RWPE2 (cell line): Measurements from ENCODE around the gene RETREG1.
"Not testable (repeated sequence)": the region's sequence is repeated elsewhere in the genome, so short reads cannot be mapped to it uniquely, and the experiment has no call there.

ENCODE experiments used
- ATAC-seq: fragments of 200-7000 bp; cut with Tn5 transposase; 3 replicates; pipeline ENCODE4 v1.9.1; 2021; ENCODE audit warnings: low read depth
- DNase-seq: peaks from one replicate; pipeline ENCODE4 v3.0.0-alpha.2; 2020; ENCODE audit warnings: low spot score
- H3K27ac ChIP-seq: fragments of 450-650 bp; 2 replicates; pipeline ENCODE4 v1.5.1; 2017; ENCODE audit warnings: mild to moderate bottlenecking; ENCODE audit not compliant: poor library complexity, severe bottlenecking
- H3K27me3 ChIP-seq: fragments of 250-450 bp; sonication (Bioruptor Pico); 2 replicates; pipeline ENCODE4 v1.5.1; 2021; ENCODE audit warnings: mild to moderate bottlenecking, moderate library complexity; ENCODE audit not compliant: insufficient read depth, poor library complexity, severe bottlenecking
- H3K36me3 ChIP-seq: fragments of 250-450 bp; sonication (Bioruptor Pico); 2 replicates; pipeline ENCODE4 v1.5.1; 2020; ENCODE audit warnings: low read depth, mild to moderate bottlenecking, moderate library complexity
- H3K4me1 ChIP-seq: fragments of 250-450 bp; sonication (Bioruptor Pico); 2 replicates; pipeline ENCODE4 v1.5.1; 2021; ENCODE audit warnings: mild to moderate bottlenecking, moderate library complexity; ENCODE audit not compliant: insufficient read depth, poor library complexity, severe bottlenecking
- H3K4me3 ChIP-seq: fragments of 250-450 bp; sonication (Bioruptor Pico); 2 replicates; pipeline ENCODE4 v1.5.1; 2021; ENCODE audit warnings: mild to moderate bottlenecking, moderate library complexity; ENCODE audit not compliant: severe bottlenecking
- H3K9me3 ChIP-seq: fragments of 250-450 bp; sonication (Bioruptor Pico); 2 replicates; pipeline ENCODE4 v1.5.1; 2021; ENCODE audit warnings: mild to moderate bottlenecking, moderate library complexity; ENCODE audit not compliant: severe bottlenecking
- CTCF ChIP-seq: fragments of 450-650 bp; IDR thresholded peaks from one replicate; pipeline ENCODE4 v1.5.1; 2017; ENCODE audit warnings: mild to moderate bottlenecking, moderate library complexity; ENCODE audit not compliant: poor library complexity, severe bottlenecking

RETREG1 gene

GRCh38 chr5:16437977-16438376 is 178.8 kb downstream of the RETREG1 start:
- ATAC-seq (peak; percentile 59; the same call in 2 of the 3 replicates), DNase-seq (no peak)

DNA sequence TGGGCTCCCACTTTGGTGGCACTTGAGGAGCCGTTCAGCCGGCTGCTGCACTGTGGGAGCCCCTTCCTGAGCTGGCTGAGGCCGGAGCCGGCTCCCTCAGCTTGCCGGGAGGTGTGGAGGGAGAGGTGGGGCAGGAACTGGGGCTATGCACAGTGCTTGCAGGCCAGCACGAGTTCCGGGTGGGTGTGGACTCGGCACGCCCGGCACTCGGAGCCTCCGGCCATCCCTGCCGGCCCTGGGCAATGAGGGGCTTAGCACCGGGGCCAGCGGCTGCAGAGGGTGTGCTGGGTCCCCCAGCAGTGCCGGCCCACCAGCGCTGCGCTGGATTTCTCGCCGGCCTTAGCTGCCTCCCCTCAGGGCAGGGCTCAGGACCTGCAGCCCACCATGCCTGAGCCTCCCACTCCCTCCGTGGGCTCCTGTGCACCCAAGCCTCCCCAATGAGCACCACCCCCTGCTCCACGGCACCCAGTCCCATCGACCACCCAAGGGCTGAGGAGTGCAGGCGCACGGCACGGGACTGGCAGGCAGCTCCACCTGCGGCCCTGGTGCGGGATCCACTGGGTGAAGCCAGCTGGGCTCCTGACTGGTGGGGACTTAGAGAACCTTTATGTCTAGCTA is 180.6 kb downstream of the RETREG1 start:
- ATAC-seq, H3K9me3 ChIP-seq, H3K4me3 ChIP-seq, DNase-seq, H3K36me3 ChIP-seq, H3K4me1 ChIP-seq, H3K27ac ChIP-seq: not testable (repeated sequence)
- H3K27me3 ChIP-seq = peaks cover 19% of the 10 kb centered on the region

More at GRCh38 chr5:16437977-16438376, 178.8 kb downstream of the RETREG1 start:
- Histone ChIP-seq H3K9me3 (no peaks in the 10 kb centered on the region), H3K4me3 (no peak overlapping the region), H3K4me1 (no peaks in the 10 kb centered on the region), H3K36me3 (no peaks in the 10 kb centered on the region), H3K27me3 (peaks cover under 1% of the 10 kb centered on the region), H3K27ac (no peak overlapping the region)
- peak; percentile 36 for TF ChIP-seq CTCF

DNA sequence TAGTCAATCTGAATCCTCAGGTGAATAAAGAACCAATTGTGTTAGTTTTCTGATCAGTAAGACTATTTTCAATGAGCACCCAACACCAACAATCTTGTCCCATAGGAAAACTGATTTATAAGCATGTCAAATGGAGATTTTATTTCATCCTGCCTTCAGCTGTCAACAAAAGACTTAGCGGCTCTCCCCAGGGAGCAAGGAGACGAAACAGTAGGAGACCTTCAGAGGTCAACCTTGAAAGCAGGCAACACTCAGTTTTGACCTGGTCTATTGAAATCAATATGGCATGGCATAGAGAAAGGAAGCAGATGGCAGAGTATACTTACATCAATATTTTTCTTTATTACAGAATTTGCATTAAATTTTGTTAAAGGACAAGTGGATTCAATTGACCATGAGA is 185.3 kb downstream of the RETREG1 start:
- no peak for DNase-seq
- no peaks in the 10 kb centered on the region for H3K9me3 ChIP-seq
- no peak for ATAC-seq
- no peaks in the 10 kb centered on the region for H3K36me3 ChIP-seq
- TF ChIP-seq CTCF = no peak
- no peak overlapping the region for H3K27ac ChIP-seq
- peaks cover 34% of the 10 kb centered on the region for H3K27me3 ChIP-seq
- no peak overlapping the region for H3K4me3 ChIP-seq
- no peaks in the 10 kb centered on the region for H3K4me1 ChIP-seq

DNA sequence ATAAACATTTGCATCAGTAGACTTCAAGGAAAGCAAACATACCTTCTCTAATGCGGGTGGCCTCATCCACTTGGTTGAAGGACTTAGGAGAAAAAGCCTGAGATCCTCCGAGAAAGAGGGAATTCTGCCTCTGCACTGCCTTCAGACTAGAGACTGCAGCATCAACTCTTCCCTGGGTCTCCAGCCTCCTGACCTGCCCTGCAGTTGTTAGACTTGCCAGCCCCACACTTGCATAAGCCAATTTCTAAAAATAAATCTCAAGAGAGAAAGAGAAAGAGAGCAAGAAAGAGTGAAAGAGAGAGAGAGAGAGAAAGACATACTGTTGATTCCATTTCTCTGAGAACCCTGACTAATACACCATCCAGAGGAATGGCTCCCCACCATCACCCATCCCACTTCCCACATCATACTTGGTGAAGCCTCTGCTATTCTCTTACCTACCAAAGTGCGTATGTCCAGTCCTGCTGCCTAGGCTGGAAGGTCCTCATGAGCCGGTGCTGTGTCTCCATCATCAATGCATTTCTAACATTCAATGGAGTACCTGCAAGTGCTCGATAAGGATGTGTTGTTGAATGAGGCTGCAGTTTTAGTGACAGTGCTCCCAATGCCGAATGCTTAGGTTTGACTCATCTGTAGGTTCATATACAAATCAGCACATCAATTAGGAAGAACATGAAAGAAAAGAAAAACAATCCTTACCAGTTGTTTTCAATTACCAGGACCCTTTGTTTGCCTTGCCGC is 186.3 kb downstream of the RETREG1 start:
- Histone ChIP-seq H3K36me3 (no peaks in the 10 kb centered on the region), H3K4me1 (no peaks in the 10 kb centered on the region), H3K4me3 (no peak overlapping the region), H3K27ac (no peak overlapping the region), H3K9me3 (no peaks in the 10 kb centered on the region), H3K27me3 (peaks cover 34% of the 10 kb centered on the region)
- ATAC-seq (no peak), DNase-seq (no peak)
- TF ChIP-seq CTCF = no peak

- no peak for TF ChIP-seq CTCF
- Histone ChIP-seq H3K9me3 (no peaks in the 10 kb centered on the region), H3K4me3 (no peak overlapping the region), H3K4me1 (no peaks in the 10 kb centered on the region), H3K27ac (no peak overlapping the region), H3K36me3 (no peaks in the 10 kb centered on the region), H3K27me3 (peaks cover 34% of the 10 kb centered on the region)
- DNase-seq (no peak), ATAC-seq (no peak)
Measured at GRCh38 chr5:16428359-16428758, 188.4 kb downstream of the RETREG1 start.
